ENCODE measurements around the gene REXO1. TPM values are rescaled to one million over a fixed set of nuclear protein-coding genes. Genes with fewer than 3 reads are reported as not detected.
A peak's percentile ranks its signal among the peaks of the same experiment; 100 is the strongest.

Gene REXO1
- total RNA-seq, 1 experiment from 2014 or later, result 56.8 TPM

- H2BK120ac ChIP-seq (ENCODE audit: low read depth, low read length, poor library complexity, severe bottlenecking), result no peak overlapping the region
- Mint-ChIP-seq H3K4me1 (peaks cover 43 to 76% of the 10 kb centered on the region in 2 experiments), H3K9me3 (no peaks in the 10 kb centered on the region; a peak in 1 of 5 replicates), H3K27ac (no peak overlapping the region), H3K4me3 (peak overlapping the region; percentile 40 to 62; a peak in 4 of 5 replicates), H3K27me3 (ENCODE audit: low read depth) (peaks cover 6% of the 10 kb centered on the region), H3K36me3 (ENCODE audit: insufficient read depth in 1 of 3, low read depth in 3 of 3) (peaks cover 0 to 4% (median 0%) of the 10 kb centered on the region in 3 experiments; a peak in 2 of 7 replicates)
- no CpG with 5 or more reads among the region's 73 CpGs for WGBS (ENCODE audit: extremely low coverage, insufficient read length, low lambda C conversion rate)
- DNase-seq, result peak; percentile 85
- H2BK12ac ChIP-seq (ENCODE audit: insufficient read length, low read depth, low read length), result no peak overlapping the region
- no peak overlapping the region for H3K23ac ChIP-seq (ENCODE audit: insufficient read length, low read depth, low read length)
- no peaks in the 10 kb centered on the region for H3K9me3 ChIP-seq (ENCODE audit: control insufficient read depth, low read depth, low read length)
- H3K4me2 ChIP-seq (ENCODE audit: insufficient read depth, insufficient read length, low read length), result peak overlapping the region; percentile 35
- no peak overlapping the region for H2AFZ ChIP-seq (ENCODE audit: low read length)
- peaks cover 16% of the 10 kb centered on the region for H3K23me2 ChIP-seq (ENCODE audit: insufficient read length, low read depth, low read length, poor library complexity, severe bottlenecking)
- H4K8ac ChIP-seq (replicated peaks; ENCODE audit: insufficient read length, low read depth, low read length), result no peak overlapping the region
- no peak overlapping the region for H2BK5ac ChIP-seq (ENCODE audit: insufficient read length, low read length)
- peak overlapping the region; percentile 76; the same call in 1 of the 2 replicates for H3K14ac ChIP-seq (ENCODE audit: insufficient read depth, low read length)
- H3K4ac ChIP-seq (ENCODE audit: low read depth, low read length), result no peak overlapping the region
- no peak overlapping the region for H4K91ac ChIP-seq (ENCODE audit: insufficient read length, low read depth, low read length)
- no peak overlapping the region for H2BK15ac ChIP-seq (ENCODE audit: low read depth, low read length)
- no peaks in the 10 kb centered on the region for H4K20me1 ChIP-seq (ENCODE audit: control insufficient read depth, insufficient read depth, insufficient read length)
- no peak overlapping the region for H3K9ac ChIP-seq (ENCODE audit: extremely low read depth, insufficient read length, low read length)
- no peak overlapping the region for H3K56ac ChIP-seq (ENCODE audit: insufficient read length, low read depth, low read length)
- no peak overlapping the region for H2BK20ac ChIP-seq (ENCODE audit: low read depth, low read length, poor library complexity, severe bottlenecking)
- no peak overlapping the region for H3K18ac ChIP-seq (ENCODE audit: insufficient read length, low read depth, low read length)
- no peak overlapping the region for H4K5ac ChIP-seq (ENCODE audit: insufficient read length, low read depth, low read length)
- peaks cover 14% of the 10 kb centered on the region for H3K79me1 ChIP-seq (ENCODE audit: insufficient read depth, low read depth, low read length, poor library complexity, severe bottlenecking)
- peaks cover 7% of the 10 kb centered on the region; the same call in 1 of the 2 replicates for H3K4me1 ChIP-seq (ENCODE audit: insufficient read depth, low read length)
- no peak overlapping the region for H2AK5ac ChIP-seq (ENCODE audit: insufficient read length, low read length)
- no peak for TF ChIP-seq CTCF (conservative IDR thresholded peaks at IDR 0.05)
- H3K79me2 ChIP-seq (ENCODE audit: insufficient read depth, low read length), result peaks cover 34% of the 10 kb centered on the region; the same call in 1 of the 2 replicates
- no peaks in the 10 kb centered on the region; the same call in 1 of the 2 replicates for H3K27me3 ChIP-seq (ENCODE audit: insufficient read depth, low read length)
- H3K27ac ChIP-seq (ENCODE audit: insufficient read length, low read depth, low read length), result no peak overlapping the region
- H3T11ph ChIP-seq (ENCODE audit: low read length), result no peak overlapping the region
These were observed 8.7 kb upstream of the REXO1 start for GRCh38 chr19:1856698-1857603.
